SH-SY5Y (cell line): ENCODE measurements around the gene LOXL3.

Experiments used
- GATA2 ChIP-seq: IDR thresholded peaks from 2 replicates; pipeline ENCODE4 v1.6.1; 2011; ENCODE audit warnings: mild to moderate bottlenecking, low read depth, low read length
- GATA3 ChIP-seq: IDR thresholded peaks from 2 replicates; pipeline ENCODE4 v1.6.1; 2011; ENCODE audit warnings: low read depth, mild to moderate bottlenecking, low read length, moderate library complexity

LOXL3 gene

GRCh38 chr2:74581463-74581862 lies 27.7 kb upstream of the LOXL3 start:
- TF ChIP-seq GATA2 (no peak), GATA3 (no peak)

- TF ChIP-seq GATA3 (no peak), GATA2 (no peak)
These were observed 24.7 kb upstream of the LOXL3 start for GRCh38 chr2:74578408-74578807.

- no peak for TF ChIP-seq GATA2
These were observed 23.7 kb upstream of the LOXL3 start for GRCh38 chr2:74577448-74577847.

- no peak for TF ChIP-seq GATA3
- TF ChIP-seq GATA2: no peak
These were observed 23.1 kb upstream of the LOXL3 start for GRCh38 chr2:74576863-74577229.

DNA sequence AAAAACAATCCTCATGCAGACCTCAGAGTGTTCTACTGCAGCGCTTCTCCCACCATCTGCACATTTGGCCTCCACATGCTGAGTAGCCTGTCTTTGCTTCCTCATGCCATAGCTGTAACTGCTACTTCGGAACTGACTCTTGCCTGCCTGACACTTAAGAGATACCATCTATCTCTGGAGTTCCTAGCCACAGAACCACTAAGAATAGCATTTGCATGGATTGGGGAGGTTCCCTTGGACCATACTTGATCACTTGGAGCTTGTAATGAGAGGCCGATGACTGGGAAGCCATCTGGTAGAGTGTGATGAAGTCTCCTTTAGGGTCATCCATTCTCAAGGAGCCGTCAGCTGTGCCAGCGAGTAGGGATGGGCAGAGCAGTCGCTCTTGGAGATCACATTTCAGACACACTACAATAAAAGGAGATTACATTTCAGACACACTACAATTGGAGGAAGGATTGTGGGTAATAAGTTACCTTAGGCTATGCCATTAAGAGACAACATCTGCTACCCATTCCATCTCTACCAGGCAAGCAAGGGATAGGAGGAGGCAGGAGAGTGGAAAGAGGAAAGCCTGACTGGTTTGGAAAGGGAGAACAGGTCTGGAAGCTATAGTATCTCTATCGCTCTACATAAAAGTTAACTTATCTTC lies 22.6 kb upstream of the LOXL3 start:
- TF ChIP-seq GATA2 (no peak), GATA3 (no peak)

GRCh38 chr2:74575320-74575719 lies 21.6 kb upstream of the LOXL3 start:
- TF ChIP-seq GATA3: no peak
- no peak for TF ChIP-seq GATA2

- TF ChIP-seq GATA3 (no peak), GATA2 (no peak)
These were observed 20.2 kb upstream of the LOXL3 start for GRCh38 chr2:74573747-74574562.

DNA sequence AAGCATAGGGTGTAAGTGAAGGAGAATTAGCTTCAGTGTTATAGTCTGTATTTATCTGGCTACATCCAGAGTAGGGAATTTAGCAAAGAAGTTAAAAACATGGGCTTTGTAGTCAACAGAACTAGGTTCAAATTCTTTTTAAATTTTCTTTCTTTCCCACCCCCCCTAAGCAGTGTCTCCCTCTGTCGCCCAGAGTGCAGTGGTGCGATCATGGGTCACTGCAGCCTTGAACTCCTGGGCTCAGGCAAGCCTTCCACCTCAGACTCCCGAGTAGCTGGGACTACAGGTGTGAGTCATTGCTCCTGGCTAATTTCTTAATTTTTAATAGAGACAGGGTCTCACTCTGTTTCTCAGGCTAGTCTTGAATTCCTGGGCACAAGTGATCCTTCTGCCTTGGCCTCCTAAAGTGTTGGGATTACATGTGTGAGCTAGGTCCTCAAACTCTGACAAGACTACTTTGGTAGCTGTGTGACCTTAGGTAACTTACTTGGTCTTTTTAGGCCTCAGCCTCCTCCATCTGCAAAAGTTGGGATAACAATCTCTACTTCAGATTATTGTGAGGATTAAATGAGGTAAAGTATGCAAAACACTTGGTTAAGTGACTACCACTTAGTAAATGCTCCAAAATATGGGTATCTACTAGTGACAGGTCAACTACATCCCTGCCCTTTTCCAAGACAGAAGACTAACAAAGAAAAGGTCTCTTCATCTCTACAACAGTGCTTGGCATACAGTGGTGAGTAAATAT lies 18.6 kb upstream of the LOXL3 start:
- TF ChIP-seq GATA3: no peak

GRCh38 chr2:74571058-74571457 lies 17.3 kb upstream of the LOXL3 start:
- TF ChIP-seq GATA3: no peak
- no peak for TF ChIP-seq GATA2

GRCh38 chr2:74569686-74570085 lies 15.9 kb upstream of the LOXL3 start:
- TF ChIP-seq GATA2 (no peak), GATA3 (no peak)

DNA sequence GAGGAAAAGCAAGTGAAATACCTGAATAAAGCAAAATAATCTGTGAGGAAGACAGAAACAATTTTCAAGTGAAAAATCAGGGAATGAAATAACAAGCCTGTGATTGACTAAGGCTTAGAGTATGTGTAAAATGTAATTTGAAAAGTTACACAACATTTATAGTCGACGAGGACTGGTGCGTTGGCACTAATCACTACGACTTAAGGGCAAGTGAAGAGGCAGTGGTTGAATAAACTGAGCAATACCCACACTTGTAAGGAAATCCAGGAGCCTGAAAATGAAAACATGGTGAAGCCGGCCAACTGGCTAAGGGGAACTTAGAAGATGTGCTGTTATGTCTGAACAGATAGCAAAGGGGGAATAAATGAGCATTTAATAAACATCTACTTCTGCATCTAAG lies 14.1 kb upstream of the LOXL3 start:
- no peak for TF ChIP-seq GATA2
- TF ChIP-seq GATA3: no peak

DNA sequence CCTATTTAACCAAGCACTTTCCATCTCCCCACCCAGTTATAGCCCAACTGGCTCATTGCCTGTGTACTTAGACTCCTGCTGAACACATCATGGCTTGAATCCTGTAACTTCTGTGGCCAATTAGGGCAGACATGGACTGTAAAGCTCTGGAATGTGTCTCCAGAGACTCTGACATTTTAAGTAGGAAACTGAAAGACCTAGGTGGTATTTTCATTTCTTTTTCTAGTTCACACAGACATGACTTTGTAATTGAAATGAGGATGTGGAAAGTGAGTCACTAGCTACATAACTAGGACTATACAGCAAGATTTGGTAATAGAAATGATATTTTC lies 13.0 kb upstream of the LOXL3 start:
- TF ChIP-seq GATA3 (no peak), GATA2 (no peak)

GRCh38 chr2:74566076-74566753 lies 12.5 kb upstream of the LOXL3 start:
- TF ChIP-seq GATA2: no peak
- no peak for TF ChIP-seq GATA3

- TF ChIP-seq GATA2 (no peak), GATA3 (no peak)
These were observed 10.5 kb upstream of the LOXL3 start for GRCh38 chr2:74564222-74564621.
